MCF 10A (cell line): ENCODE measurements around the gene SGCG. TPM values are rescaled to one million over a fixed set of nuclear protein-coding genes. Genes with fewer than 3 reads are reported as not detected.
"Not testable (repeated sequence)": the region's sequence is repeated elsewhere in the genome, so short reads cannot be mapped to it uniquely, and the experiment has no call there.

Source experiments
- BruUV-seq: library from RNA; stranded (reverse); fragments of 400-500 nt; replicated peaks from 2 replicates; lab custom pipeline; 2021; lab: Mats Ljungman, UMichigan
- CTCF ChIA-PET: fragments of 300-600 bp; sonication (Branson Sonifier 250); formaldehyde crosslinking; extraction: SDS; loops from one replicate; lab custom pipeline; 2021; ENCODE audit warnings: antibody characterized with exemption, inconsistent platforms; lab: Yijun Ruan, JAX
- POLR2A ChIA-PET: fragments of 300-600, 350-650 bp; sonication (Branson Sonifier 250); formaldehyde crosslinking; extraction: SDS; loops from one replicate; lab custom pipeline; 2020; ENCODE audit warnings: antibody characterized with exemption, inconsistent platforms; lab: Yijun Ruan, JAX
- DNase-seq: peaks from one replicate; pipeline ENCODE4 v3.0.0-alpha.2; 2018; ENCODE audit not compliant: unreplicated experiment
- H3K27ac Mint-ChIP-seq: one replicate; pipeline ENCODE4 v1.8.0; 2022; ENCODE audit warnings: mild to moderate bottlenecking, low read depth, mixed read lengths; ENCODE audit not compliant: unreplicated experiment
- H3K27me3 Mint-ChIP-seq: one replicate; pipeline ENCODE4 v1.8.0; 2022; ENCODE audit warnings: mixed read lengths; ENCODE audit not compliant: insufficient read depth, unreplicated experiment
- H3K36me3 Mint-ChIP-seq: one replicate; pipeline ENCODE4 v1.8.0; 2022; ENCODE audit warnings: mild to moderate bottlenecking, moderate library complexity, mixed read lengths; ENCODE audit not compliant: insufficient read depth, unreplicated experiment
- H3K4me1 Mint-ChIP-seq: one replicate; pipeline ENCODE4 v1.8.0; 2022; ENCODE audit warnings: mixed read lengths; ENCODE audit not compliant: insufficient read depth, unreplicated experiment
- H3K4me3 Mint-ChIP-seq: one replicate; pipeline ENCODE4 v1.8.0; 2022; ENCODE audit warnings: mild to moderate bottlenecking, moderate library complexity, mixed read lengths; ENCODE audit not compliant: unreplicated experiment
- H3K9me3 Mint-ChIP-seq: one replicate; pipeline ENCODE4 v1.8.0; 2022; ENCODE audit warnings: mixed read lengths; ENCODE audit not compliant: unreplicated experiment
- CTCF ChIP-seq: fragments of 200-600 bp; IDR thresholded peaks from one replicate; pipeline ENCODE4 v1.8.0; 2022; ENCODE audit warnings: antibody characterized with exemption, mild to moderate bottlenecking; ENCODE audit not compliant: unreplicated experiment
- intact Hi-C: fragments of 100-400 bp; cut with micrococcal nuclease; formaldehyde crosslinking; loops from 2 replicates; pipeline ENCODE4 v1.14.1; 2022
- total RNA-seq: library from RNA; stranded (reverse); gene quantifications from 2 replicates; pipeline ENCODE4 v1.2.3, GENCODE V29; 2022

SGCG gene
- total RNA-seq, 1 experiment from 2014 or later, result not detected

GRCh38 chr13:23288564-23288963 lies 107.8 kb downstream of the SGCG start:
- DNase-seq, result no peak
- peaks cover 10% of the 10 kb centered on the region for H3K4me1 Mint-ChIP-seq
- no peak overlapping the region for H3K4me3 Mint-ChIP-seq
- intact Hi-C loops, result no loop called here
- H3K9me3 Mint-ChIP-seq, result no peaks in the 10 kb centered on the region
- BruUV-seq, result no TSS peak
- no peak for TF ChIP-seq CTCF
- H3K27me3 Mint-ChIP-seq, result no peaks in the 10 kb centered on the region
- no peaks in the 10 kb centered on the region for H3K36me3 Mint-ChIP-seq
- CTCF ChIA-PET, result interaction anchor here (1.0 kb wide), 1 partner anchor 31 kb away, joined by 5 read pairs; no protein-coding TSS in a partner anchor
- H3K27ac Mint-ChIP-seq, result no peak overlapping the region
- POLR2A ChIA-PET, result interaction anchor here (0.8 kb wide), 1 partner anchor 16 kb away, joined by 3 read pairs; no protein-coding TSS in a partner anchor

DNA sequence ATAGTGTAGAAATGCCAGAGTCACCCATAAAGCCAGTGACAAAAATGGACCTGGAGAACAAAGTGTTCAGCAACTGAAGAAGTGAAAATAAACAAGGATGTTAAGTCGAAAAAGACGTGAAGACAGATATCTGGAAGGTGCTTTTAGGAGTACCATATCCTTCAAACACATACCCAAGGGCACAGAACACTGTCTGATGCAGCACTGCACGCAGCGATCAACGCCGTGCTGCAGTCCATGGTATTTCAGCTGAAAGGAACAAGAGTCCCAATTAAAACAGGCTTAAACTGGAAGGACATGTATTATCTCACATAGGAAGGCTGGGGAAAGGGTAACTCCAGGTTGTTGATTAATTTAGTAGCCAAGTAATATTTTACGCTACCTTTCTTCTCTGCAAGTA lies 108.2 kb downstream of the SGCG start:
- no peaks in the 10 kb centered on the region for H3K27me3 Mint-ChIP-seq
- no peak for TF ChIP-seq CTCF
- H3K4me1 Mint-ChIP-seq, result peaks cover 10% of the 10 kb centered on the region
- H3K4me3 Mint-ChIP-seq, result no peak overlapping the region
- H3K27ac Mint-ChIP-seq, result no peak overlapping the region
- H3K9me3 Mint-ChIP-seq, result no peaks in the 10 kb centered on the region
- DNase-seq, result no peak
- no peaks in the 10 kb centered on the region for H3K36me3 Mint-ChIP-seq
- ChIA-PET POLR2A (interaction anchor here (1.0 kb wide), 1 partner anchor 33 kb away, joined by 3 read pairs; no protein-coding TSS in a partner anchor), CTCF (interaction anchor here (1.0 kb wide), 1 partner anchor 31 kb away, joined by 5 read pairs; no protein-coding TSS in a partner anchor)
- BruUV-seq, result no TSS peak
- intact Hi-C loops, result no loop called here

DNA sequence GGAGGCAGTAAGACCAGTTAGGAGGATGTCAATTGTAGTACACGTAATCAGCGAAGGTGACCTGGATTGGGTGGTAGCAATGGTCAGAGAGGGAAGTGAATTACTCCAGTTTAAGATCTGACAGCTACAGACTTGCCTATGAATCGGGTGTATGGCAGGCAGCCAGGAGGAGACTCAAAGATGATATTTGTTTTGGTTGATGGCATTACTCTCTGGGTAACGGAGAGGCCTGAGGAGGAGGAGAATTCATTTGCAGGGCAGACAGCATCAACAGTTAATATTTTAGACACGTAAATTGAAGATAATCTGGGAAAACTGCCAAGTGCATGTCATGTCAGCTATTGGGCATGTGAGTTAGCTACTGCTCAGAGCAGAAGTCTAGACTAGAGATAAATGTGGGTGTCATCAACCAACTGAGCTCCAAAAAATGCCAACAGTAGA lies 109.2 kb downstream of the SGCG start:
- no peaks in the 10 kb centered on the region for H3K27me3 Mint-ChIP-seq
- no TSS peak for BruUV-seq
- no peaks in the 10 kb centered on the region for H3K36me3 Mint-ChIP-seq
- ChIA-PET POLR2A (interaction anchor here (1.0 kb wide), 1 partner anchor 32 kb away, joined by 3 read pairs; no protein-coding TSS in a partner anchor), CTCF (no interaction called here)
- DNase-seq, result peak; percentile 30
- no peak overlapping the region for H3K4me3 Mint-ChIP-seq
- H3K27ac Mint-ChIP-seq, result no peak overlapping the region
- intact Hi-C loops, result no loop called here
- peaks cover 10% of the 10 kb centered on the region for H3K4me1 Mint-ChIP-seq
- no peak for TF ChIP-seq CTCF
- no peaks in the 10 kb centered on the region for H3K9me3 Mint-ChIP-seq

DNA sequence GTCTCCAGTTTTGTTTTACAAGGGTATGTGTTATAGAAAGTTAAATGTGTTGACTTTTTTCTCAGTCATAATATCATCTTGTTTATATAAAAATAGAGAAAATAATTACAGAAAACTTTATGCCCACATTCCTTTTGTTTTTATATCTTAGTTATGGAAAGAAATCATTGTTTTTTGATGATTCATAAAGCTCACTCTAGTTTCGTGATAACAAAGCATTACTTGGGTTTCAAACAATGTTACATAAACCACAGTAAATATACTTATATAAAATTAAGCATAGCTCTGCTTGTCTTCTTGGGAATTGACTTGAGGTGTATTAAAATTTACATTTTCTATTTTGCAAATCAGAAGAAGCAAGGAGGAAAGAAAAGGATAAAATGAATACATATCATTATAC lies 111.8 kb downstream of the SGCG start:
- no peaks in the 10 kb centered on the region for H3K27me3 Mint-ChIP-seq
- no peak overlapping the region for H3K4me3 Mint-ChIP-seq
- H3K4me1 Mint-ChIP-seq, result peaks cover 10% of the 10 kb centered on the region
- H3K9me3 Mint-ChIP-seq, result no peaks in the 10 kb centered on the region
- ChIA-PET POLR2A (no interaction called here), CTCF (no interaction called here)
- TF ChIP-seq CTCF, result no peak
- no peak overlapping the region for H3K27ac Mint-ChIP-seq
- no peaks in the 10 kb centered on the region for H3K36me3 Mint-ChIP-seq
- DNase-seq, result no peak
- intact Hi-C loops, result no loop called here
- no TSS peak for BruUV-seq

- POLR2A ChIA-PET, H3K4me1 Mint-ChIP-seq, DNase-seq, BruUV-seq, H3K27me3 Mint-ChIP-seq, H3K36me3 Mint-ChIP-seq, H3K4me3 Mint-ChIP-seq, H3K27ac Mint-ChIP-seq, H3K9me3 Mint-ChIP-seq, intact Hi-C loops: not testable (repeated sequence)
- CTCF ChIA-PET, result interaction anchor here (0.7 kb wide), 1 partner anchor 45 kb away, joined by 3 read pairs; no protein-coding TSS in a partner anchor
These were observed 134.1 kb downstream of the SGCG start for GRCh38 chr13:23314837-23315236.
